Measurements from ENCODE around the gene CHSY1. TPM values are rescaled to one million over a fixed set of nuclear protein-coding genes. Genes with fewer than 3 reads are reported as not detected.

Gene CHSY1
- total RNA-seq, 5 donors from 2014 or later (not counting 1 experiment from before 2014, with no cell fraction given): 10.8 to 17.7 (median 14.8) TPM

GRCh38 chr15:101183931-101184305 is 67.9 kb downstream of the CHSY1 start:
- no peaks in the 10 kb centered on the region for H3K9me3 ChIP-seq
- Mint-ChIP-seq H3K4me3 (no peak overlapping the region), H3K27ac (no peak overlapping the region), H3K9me3 (no peaks in the 10 kb centered on the region), H3K4me1 (peaks cover 28 to 50% (median 39%) of the 10 kb centered on the region in 3 donors), H3K36me3 (peaks cover 16% of the 10 kb centered on the region), H3K27me3 (no peaks in the 10 kb centered on the region)
- POLR2A ChIA-PET: no interaction called here
- DNase-seq: no peak
- H3K4me1 ChIP-seq (ENCODE audit: control insufficient read depth in 1 of 2, extremely low read depth in 1 of 2, insufficient read depth in 2 of 2, low read length in 2 of 2): peaks cover 0 to 14% of the 10 kb centered on the region in 2 experiments
- CTCF ChIA-PET: interaction anchor here (0.7 to 1.3 kb wide), 2 partner anchors 8 to 74 kb away, joined by 3 read pairs; no protein-coding TSS in a partner anchor
- no peak overlapping the region for H3K4me3 ChIP-seq (ENCODE audit: control insufficient read depth in 1 of 2, extremely low read depth in 1 of 2, low read length in 1 of 2)
- no peaks in the 10 kb centered on the region for H3K27me3 ChIP-seq (replicated peaks in 1 of 2; ENCODE audit: control insufficient read depth in 2 of 2, extremely low read depth in 1 of 2, insufficient read depth in 2 of 2, low read length in 1 of 2)
- no peak overlapping the region for H3K27ac ChIP-seq (ENCODE audit: low read length)
- no peak for ATAC-seq (replicated peaks in 1 of 4)
- H3K36me3 ChIP-seq (ENCODE audit: control insufficient read depth in 2 of 2, extremely low read depth in 1 of 2, insufficient read depth in 1 of 2, low read length in 1 of 2): no peaks in the 10 kb centered on the region
- WGBS (ENCODE audit: insufficient coverage): no CpG with 5 or more reads among the region's 5 CpGs

GRCh38 chr15:101183226-101183930 is 68.5 kb downstream of the CHSY1 start:
- ChIA-PET POLR2A (no interaction called here), CTCF (interaction anchor here in 1 of 2 donors (0.7 kb wide), 1 partner anchor 8 kb away, joined by 3 read pairs; no protein-coding TSS in a partner anchor)
- Mint-ChIP-seq H3K27ac (no peak overlapping the region), H3K9me3 (no peaks in the 10 kb centered on the region), H3K4me3 (no peak overlapping the region), H3K4me1 (peaks cover 24 to 46% (median 34%) of the 10 kb centered on the region in 3 donors), H3K27me3 (no peaks in the 10 kb centered on the region), H3K36me3 (peaks cover 19% of the 10 kb centered on the region)
- H3K9me3 ChIP-seq: no peaks in the 10 kb centered on the region
- H3K36me3 ChIP-seq (ENCODE audit: control insufficient read depth in 2 of 2, extremely low read depth in 1 of 2, insufficient read depth in 1 of 2, low read length in 1 of 2): peaks cover 0 to 5% of the 10 kb centered on the region in 2 donors
- DNase-seq: no peak
- H3K4me3 ChIP-seq (ENCODE audit: control insufficient read depth in 1 of 2, extremely low read depth in 1 of 2, low read length in 1 of 2): no peak overlapping the region
- ATAC-seq (replicated peaks in 1 of 4): no peak
- H3K27me3 ChIP-seq (replicated peaks in 1 of 2; ENCODE audit: control insufficient read depth in 2 of 2, extremely low read depth in 1 of 2, insufficient read depth in 2 of 2, low read length in 1 of 2): no peaks in the 10 kb centered on the region
- H3K4me1 ChIP-seq (ENCODE audit: control insufficient read depth in 1 of 2, extremely low read depth in 1 of 2, insufficient read depth in 2 of 2, low read length in 2 of 2): peaks cover 0 to 11% of the 10 kb centered on the region in 2 experiments
- WGBS (ENCODE audit: insufficient coverage): 94% methylated on average over 5 of the region's 9 CpGs
- no peak overlapping the region for H3K27ac ChIP-seq (ENCODE audit: low read length)

- Mint-ChIP-seq H3K27me3 (no peaks in the 10 kb centered on the region), H3K4me3 (no peak overlapping the region), H3K27ac (no peak overlapping the region), H3K9me3 (no peaks in the 10 kb centered on the region), H3K4me1 (peaks cover 19 to 39% (median 26%) of the 10 kb centered on the region in 3 donors), H3K36me3 (peaks cover 30% of the 10 kb centered on the region)
- ChIA-PET POLR2A (interaction anchor here in 1 of 2 donors (1.1 kb wide), 1 partner anchor 70 kb away, joined by 9 read pairs; the partner anchor contains the start of gene CHSY1), CTCF (no interaction called here)
- Histone ChIP-seq H3K9me3 (no peaks in the 10 kb centered on the region), H3K4me1 (ENCODE audit: control insufficient read depth in 1 of 2, extremely low read depth in 1 of 2, insufficient read depth in 2 of 2, low read length in 2 of 2) (peaks cover 0 to 11% of the 10 kb centered on the region in 2 experiments), H3K36me3 (ENCODE audit: control insufficient read depth in 2 of 2, extremely low read depth in 1 of 2, insufficient read depth in 1 of 2, low read length in 1 of 2) (peaks cover 0 to 16% of the 10 kb centered on the region in 2 donors), H3K27me3 (replicated peaks in 1 of 2; ENCODE audit: control insufficient read depth in 2 of 2, extremely low read depth in 1 of 2, insufficient read depth in 2 of 2, low read length in 1 of 2) (no peaks in the 10 kb centered on the region), H3K4me3 (ENCODE audit: control insufficient read depth in 1 of 2, extremely low read depth in 1 of 2, low read length in 1 of 2) (no peak overlapping the region), H3K27ac (ENCODE audit: low read length) (no peak overlapping the region)
- 67% methylated on average over 3 of the region's 4 CpGs for WGBS (ENCODE audit: insufficient coverage)
- DNase-seq: no peak
- no peak for ATAC-seq (replicated peaks in 1 of 4)
These were observed 69.6 kb downstream of the CHSY1 start for GRCh38 chr15:101182215-101182614.

- WGBS (ENCODE audit: insufficient coverage): 71% methylated on average over 3 of the region's 4 CpGs
- peaks cover 0 to 17% of the 10 kb centered on the region in 2 donors for H3K36me3 ChIP-seq (ENCODE audit: control insufficient read depth in 2 of 2, extremely low read depth in 1 of 2, insufficient read depth in 1 of 2, low read length in 1 of 2)
- CTCF ChIA-PET: interaction anchor here in 1 of 2 donors (0.6 kb wide), 1 partner anchor 243 kb away, joined by 3 read pairs; no protein-coding TSS in a partner anchor
- POLR2A ChIA-PET: no interaction called here
- Mint-ChIP-seq H3K27ac (peak overlapping the region; percentile 50 to 86), H3K4me3 (peak overlapping the region in 1 of 3 donors; percentile 36), H3K4me1 (peaks cover 19 to 37% (median 26%) of the 10 kb centered on the region in 3 donors), H3K27me3 (no peaks in the 10 kb centered on the region), H3K36me3 (peaks cover 30% of the 10 kb centered on the region), H3K9me3 (no peaks in the 10 kb centered on the region)
- DNase-seq (no peak), ATAC-seq (replicated peaks in 1 of 4) (no peak)
- no peaks in the 10 kb centered on the region for H3K9me3 ChIP-seq
- H3K4me1 ChIP-seq (ENCODE audit: control insufficient read depth in 1 of 2, extremely low read depth in 1 of 2, insufficient read depth in 2 of 2, low read length in 2 of 2): peaks cover 0 to 11% of the 10 kb centered on the region in 2 experiments
- H3K27ac ChIP-seq (ENCODE audit: low read length): no peak overlapping the region
- no peaks in the 10 kb centered on the region for H3K27me3 ChIP-seq (replicated peaks in 1 of 2; ENCODE audit: control insufficient read depth in 2 of 2, extremely low read depth in 1 of 2, insufficient read depth in 2 of 2, low read length in 1 of 2)
- no peak overlapping the region for H3K4me3 ChIP-seq (ENCODE audit: control insufficient read depth in 1 of 2, extremely low read depth in 1 of 2, low read length in 1 of 2)
These were observed 70.5 kb downstream of the CHSY1 start for GRCh38 chr15:101181349-101181748.

- peak; percentile 54 to 92 (median 68) for ATAC-seq (replicated peaks in 1 of 4)
- Mint-ChIP-seq H3K27me3 (no peaks in the 10 kb centered on the region), H3K4me1 (peaks cover 19 to 37% (median 26%) of the 10 kb centered on the region in 3 donors), H3K27ac (peak overlapping the region in 1 of 2 donors; percentile 86), H3K36me3 (peaks cover 30% of the 10 kb centered on the region), H3K9me3 (no peaks in the 10 kb centered on the region), H3K4me3 (peak overlapping the region in 1 of 3 donors; percentile 36)
- ChIA-PET POLR2A (no interaction called here), CTCF (interaction anchor here in 1 of 2 donors (0.6 kb wide), 1 partner anchor 242 kb away, joined by 3 read pairs; no protein-coding TSS in a partner anchor)
- no peak overlapping the region for H3K27ac ChIP-seq (ENCODE audit: low read length)
- DNase-seq: peak in 15 of 35 experiments; percentile 4 to 48 (median 15)
- peaks cover 3 to 11% of the 10 kb centered on the region in 2 experiments for H3K4me1 ChIP-seq (ENCODE audit: control insufficient read depth in 1 of 2, extremely low read depth in 1 of 2, insufficient read depth in 2 of 2, low read length in 2 of 2)
- H3K4me3 ChIP-seq (ENCODE audit: control insufficient read depth in 1 of 2, extremely low read depth in 1 of 2, low read length in 1 of 2): no peak overlapping the region
- H3K9me3 ChIP-seq: no peaks in the 10 kb centered on the region
- no peaks in the 10 kb centered on the region for H3K27me3 ChIP-seq (replicated peaks in 1 of 2; ENCODE audit: control insufficient read depth in 2 of 2, extremely low read depth in 1 of 2, insufficient read depth in 2 of 2, low read length in 1 of 2)
- peaks cover 0 to 17% of the 10 kb centered on the region in 2 donors for H3K36me3 ChIP-seq (ENCODE audit: control insufficient read depth in 2 of 2, extremely low read depth in 1 of 2, insufficient read depth in 1 of 2, low read length in 1 of 2)
- 64% methylated on average over 11 of the region's 13 CpGs for WGBS (ENCODE audit: insufficient coverage)
These were observed 71.1 kb downstream of the CHSY1 start for GRCh38 chr15:101180620-101181307.

GRCh38 chr15:101179341-101180153 is 72.3 kb downstream of the CHSY1 start:
- Histone ChIP-seq H3K4me3 (ENCODE audit: control insufficient read depth in 1 of 2, extremely low read depth in 1 of 2, low read length in 1 of 2) (no peak overlapping the region), H3K36me3 (ENCODE audit: control insufficient read depth in 2 of 2, extremely low read depth in 1 of 2, insufficient read depth in 1 of 2, low read length in 1 of 2) (peaks cover 4 to 23% of the 10 kb centered on the region in 2 donors), H3K4me1 (ENCODE audit: control insufficient read depth in 1 of 2, extremely low read depth in 1 of 2, insufficient read depth in 2 of 2, low read length in 2 of 2) (peaks cover 3 to 11% of the 10 kb centered on the region in 2 experiments), H3K27me3 (replicated peaks in 1 of 2; ENCODE audit: control insufficient read depth in 2 of 2, extremely low read depth in 1 of 2, insufficient read depth in 2 of 2, low read length in 1 of 2) (no peaks in the 10 kb centered on the region), H3K9me3 (no peaks in the 10 kb centered on the region), H3K27ac (ENCODE audit: low read length) (no peak overlapping the region)
- 97% methylated on average over 17 of the region's 21 CpGs for WGBS (ENCODE audit: insufficient coverage)
- no peaks in the 10 kb centered on the region for H3K27me3 Mint-ChIP-seq
- no peaks in the 10 kb centered on the region for H3K9me3 Mint-ChIP-seq
- H3K4me3 Mint-ChIP-seq: no peak overlapping the region
- peaks cover 19 to 36% (median 27%) of the 10 kb centered on the region in 3 donors for H3K4me1 Mint-ChIP-seq
- peak overlapping the region in 1 of 2 donors; percentile 86 for H3K27ac Mint-ChIP-seq
- DNase-seq: no peak
- ChIA-PET CTCF (no interaction called here), POLR2A (no interaction called here)
- no peak for ATAC-seq (replicated peaks in 1 of 4)
- H3K36me3 Mint-ChIP-seq: peaks cover 35% of the 10 kb centered on the region
